Measurements from ENCODE around the gene CD84.
A peak's percentile ranks its signal among the peaks of the same experiment; 100 is the strongest.
"Not testable (repeated sequence)": the region's sequence is repeated elsewhere in the genome, so short reads cannot be mapped to it uniquely, and the experiment has no call there.

Gene CD84

GRCh38 chr1:160499631-160500030 lies 79.7 kb downstream of the CD84 start:
- no peak for TF ChIP-seq CTCF (IDR thresholded peaks at IDR 0.05; ENCODE audit: low read depth, low read length, missing control alignments)
- no peak overlapping the region for H3K4me3 ChIP-seq (ENCODE audit: low read depth, low read length)
- DNase-seq (ENCODE audit: low read depth) = no peak

GRCh38 chr1:160498301-160499065 lies 80.8 kb downstream of the CD84 start:
- H3K4me3 ChIP-seq (ENCODE audit: low read depth, low read length); DNase-seq (ENCODE audit: low read depth): not testable (repeated sequence)

GRCh38 chr1:160496334-160496733 lies 83.0 kb downstream of the CD84 start:
- TF ChIP-seq CTCF (IDR thresholded peaks at IDR 0.05; ENCODE audit: low read depth, low read length, missing control alignments) = no peak
- DNase-seq (ENCODE audit: low read depth) = no peak
- H3K4me3 ChIP-seq (ENCODE audit: low read depth, low read length) = no peak overlapping the region

GRCh38 chr1:160494620-160495019 lies 84.7 kb downstream of the CD84 start:
- no peak for DNase-seq (ENCODE audit: low read depth)
- peak; percentile 34 for TF ChIP-seq CTCF (IDR thresholded peaks at IDR 0.05; ENCODE audit: low read depth, low read length, missing control alignments)
- no peak overlapping the region for H3K4me3 ChIP-seq (ENCODE audit: low read depth, low read length)

GRCh38 chr1:160492617-160493016 lies 86.7 kb downstream of the CD84 start:
- no peak overlapping the region for H3K4me3 ChIP-seq (ENCODE audit: low read depth, low read length)
- DNase-seq (ENCODE audit: low read depth) = no peak
- TF ChIP-seq CTCF (IDR thresholded peaks at IDR 0.05; ENCODE audit: low read depth, low read length, missing control alignments) = no peak

GRCh38 chr1:160491981-160492380 lies 87.3 kb downstream of the CD84 start:
- TF ChIP-seq CTCF (IDR thresholded peaks at IDR 0.05; ENCODE audit: low read depth, low read length, missing control alignments) = no peak
- H3K4me3 ChIP-seq (ENCODE audit: low read depth, low read length) = no peak overlapping the region
- DNase-seq (ENCODE audit: low read depth) = no peak
